Kidney epithelial cell (primary cell): ENCODE results near the gene RIPK3. TPM values are rescaled to one million over a fixed set of nuclear protein-coding genes. Genes with fewer than 3 reads are reported as not detected.

ENCODE experiments used
- DNase-seq: peaks from one replicate; pipeline ENCODE4 v3.0.0-alpha.2; 2010; ENCODE audit warnings: low read depth
- H3K27me3 ChIP-seq: 2 replicates; pipeline ENCODE4 v1.6.0; 2011; ENCODE audit warnings: low read length; ENCODE audit not compliant: control insufficient read depth, insufficient read depth
- H3K36me3 ChIP-seq: 2 replicates; pipeline ENCODE4 v1.5.1; 2011; ENCODE audit warnings: low read length; ENCODE audit not compliant: control insufficient read depth, insufficient read depth
- H3K4me3 ChIP-seq: 2 replicates; pipeline ENCODE4 v1.5.1; 2011; ENCODE audit warnings: low read depth, mild to moderate bottlenecking, control low read depth, low read length
- CTCF ChIP-seq: IDR thresholded peaks from 2 replicates; pipeline ENCODE4 v1.5.1; 2011; ENCODE audit warnings: mild to moderate bottlenecking, moderate library complexity, low read length, control low read depth, inconsistent platforms; ENCODE audit not compliant: insufficient read depth, poor library complexity, severe bottlenecking
- total RNA-seq: library from RNA; depleted of rRNA; stranded (reverse); fragments of >200 nt; gene quantifications from 2 replicates; pipeline ENCODE4 v1.2.3, GENCODE V29; 2015

The RIPK3 gene
- total RNA-seq, 1 donor from 2014 or later, result 2.3 TPM

GRCh38 chr14:24324024-24324423 is 15.8 kb downstream of the RIPK3 start:
- TF ChIP-seq CTCF, result no peak
- Histone ChIP-seq H3K4me3 (no peak overlapping the region), H3K27me3 (peaks cover 21% of the 10 kb centered on the region), H3K36me3 (no peaks in the 10 kb centered on the region)
- DNase-seq, result no peak

GRCh38 chr14:24323341-24323740 is 16.4 kb downstream of the RIPK3 start:
- TF ChIP-seq CTCF, result no peak
- Histone ChIP-seq H3K36me3 (no peaks in the 10 kb centered on the region), H3K27me3 (peaks cover 25% of the 10 kb centered on the region), H3K4me3 (no peak overlapping the region)
- DNase-seq, result no peak

- no peaks in the 10 kb centered on the region for H3K36me3 ChIP-seq
- no peak for TF ChIP-seq CTCF
- peaks cover 28% of the 10 kb centered on the region for H3K27me3 ChIP-seq
- DNase-seq, result no peak
- H3K4me3 ChIP-seq, result no peak overlapping the region
Measured at GRCh38 chr14:24322672-24323071, 17.1 kb downstream of the RIPK3 start.

- no peak for TF ChIP-seq CTCF
- H3K4me3 ChIP-seq, result no peak overlapping the region
- no peak for DNase-seq
- peaks cover 34% of the 10 kb centered on the region for H3K27me3 ChIP-seq
- no peaks in the 10 kb centered on the region for H3K36me3 ChIP-seq
Measured at GRCh38 chr14:24321212-24321975, 18.4 kb downstream of the RIPK3 start.

GRCh38 chr14:24317141-24317928 is 22.5 kb downstream of the RIPK3 start:
- Histone ChIP-seq H3K36me3 (no peaks in the 10 kb centered on the region), H3K4me3 (no peak overlapping the region), H3K27me3 (peaks cover 27% of the 10 kb centered on the region)
- DNase-seq, result no peak
- TF ChIP-seq CTCF, result no peak
